K562 (cell line): Measurements from ENCODE around the gene C12orf43. TPM values are rescaled to one million over a fixed set of nuclear protein-coding genes. Genes with fewer than 3 reads are reported as not detected.

ENCODE experiments used
- ATAC-seq: fragments of 200-7000 bp; cut with Tn5 transposase; 3 replicates; pipeline ENCODE4 v1.9.1; 2020; ENCODE audit warnings: moderate library complexity
- BruUV-seq: library from RNA; stranded (reverse); fragments of 400-500 nt; replicated peaks from 2 replicates; lab custom pipeline; 2021; lab: Mats Ljungman, UMichigan
- CTCF ChIA-PET: fragments of 300-600 bp; formaldehyde crosslinking; extraction: SDS; loops from one replicate; lab custom pipeline; 2021; ENCODE audit warnings: low intra/inter-chr PET ratio; lab: Yijun Ruan, JAX
- POLR2A ChIA-PET: fragments of 300-600, 350-650 bp; sonication (Branson Sonifier 250); formaldehyde crosslinking; extraction: SDS; loops from one replicate; lab custom pipeline; 2021; ENCODE audit warnings: antibody characterized with exemption, inconsistent platforms; lab: Yijun Ruan, JAX
- DNase-seq, 4 experiments: peaks; one replicate each; pipeline versions ENCODE4 v3.0.0 to v3.0.0-alpha.2; 2011 to 2018; ENCODE audit warnings: low spot score in 3 of 4, mixed read lengths in 3 of 4; ENCODE audit errors: extremely low read depth in 1 of 4
- FAIRE-seq: peaks from 2 replicates; lab custom pipeline; 2011; peaks lifted over from hg19 to GRCh38; lab: Jason Lieb, UNC
- H2AFZ ChIP-seq: 2 replicates; pipeline ENCODE4 v1.6.0; 2011; ENCODE audit warnings: low read depth, low read length, control low read depth, inconsistent platforms
- H3K27ac ChIP-seq: fragments of 200-600 bp; 3 replicates; pipeline ENCODE4 v1.8.0; 2011; ENCODE audit warnings: low read depth, mild to moderate bottlenecking, control low read depth, inconsistent platforms, low read length, moderate library complexity, mixed read lengths; ENCODE audit errors: extremely low read depth
- H3K27me3 ChIP-seq, 2 experiments: fragments of 300-600 bp in 1 of 2; 2 replicates in 1 of 2; 3 replicates in 1 of 2; pipeline versions ENCODE4 v1.6.0 to v1.8.0; 2011; ENCODE audit warnings: inconsistent platforms in 2 of 2, low read length in 2 of 2, mild to moderate bottlenecking in 1 of 2, mixed read lengths in 1 of 2, moderate library complexity in 1 of 2; ENCODE audit not compliant: control insufficient read depth in 2 of 2, insufficient read depth in 2 of 2
- H3K36me3 ChIP-seq: fragments of 300-600 bp; 3 replicates; pipeline ENCODE4 v1.8.0; 2011; ENCODE audit warnings: mild to moderate bottlenecking, low read length, inconsistent platforms; ENCODE audit not compliant: control insufficient read depth, insufficient read depth
- H3K4me1 ChIP-seq, 2 experiments: fragments of 200-600 bp in 1 of 2; replicated peaks in 1 of 2; 2 replicates in 1 of 2; 3 replicates in 1 of 2; pipeline versions ENCODE4 v1.5.1 to v1.8.0; 2011; ENCODE audit warnings: inconsistent platforms in 2 of 2, low read length in 2 of 2, mild to moderate bottlenecking in 1 of 2, mixed read lengths in 1 of 2, moderate library complexity in 1 of 2; ENCODE audit not compliant: control insufficient read depth in 2 of 2, insufficient read depth in 2 of 2
- H3K4me2 ChIP-seq: 2 replicates; pipeline ENCODE4 v1.6.1; 2011; ENCODE audit warnings: low read length, control low read depth, inconsistent platforms, mixed read lengths; ENCODE audit not compliant: insufficient read depth
- H3K4me3 ChIP-seq: fragments of 200-600 bp; sonication (generic), shearing (Covaris generic); 2 replicates; pipeline ENCODE4 v1.5.1; 2016; ENCODE audit warnings: control low read depth, inconsistent platforms
- H3K79me2 ChIP-seq: fragments of 200-600 bp; 3 replicates; pipeline ENCODE4 v1.8.0; 2011; ENCODE audit warnings: low read length, inconsistent platforms; ENCODE audit not compliant: control insufficient read depth, insufficient read depth
- H3K9ac ChIP-seq, 2 experiments: 2 replicates each; pipeline versions ENCODE4 v1.6.0 to v1.6.1; 2011; ENCODE audit warnings: low read depth in 2 of 2, low read length in 2 of 2, control low read depth in 1 of 2, inconsistent platforms in 1 of 2, mild to moderate bottlenecking in 1 of 2, mixed read lengths in 1 of 2; ENCODE audit not compliant: insufficient read depth in 1 of 2
- H3K9me1 ChIP-seq: one replicate; pipeline ENCODE4 v1.6.0; 2011; ENCODE audit warnings: inconsistent platforms, mild to moderate bottlenecking, low read length, moderate library complexity; ENCODE audit not compliant: control insufficient read depth, insufficient read depth
- H3K9me3 ChIP-seq: replicated peaks from 2 replicates; pipeline ENCODE4 v1.5.1; 2011; ENCODE audit warnings: low read depth, low read length, inconsistent platforms; ENCODE audit not compliant: control insufficient read depth, insufficient read depth
- H4K20me1 ChIP-seq: replicated peaks from 2 replicates; pipeline ENCODE4 v1.6.1; 2011; ENCODE audit warnings: low read length, inconsistent platforms, mixed read lengths; ENCODE audit not compliant: control insufficient read depth, insufficient read depth
- CSDE1 ChIP-seq, 2 experiments: fragments of 450-650 bp; IDR thresholded peaks; 2 replicates each; pipeline ENCODE4 v1.6.1; 2016; ENCODE audit warnings: mild to moderate bottlenecking in 1 of 2
- RFX1 ChIP-seq: fragments of 450-650 bp; IDR thresholded peaks from 2 replicates; pipeline ENCODE4 v1.6.1; 2016; ENCODE audit warnings: mild to moderate bottlenecking, moderate library complexity
- TEAD2 ChIP-seq: fragments of 450-650 bp; IDR thresholded peaks from 2 replicates; pipeline ENCODE4 v1.6.1; 2016; ENCODE audit warnings: missing genetic modification characterization, control low read depth, missing compliant biosample characterization
- XRCC5 ChIP-seq: fragments of 200-400 bp; formaldehyde crosslinking; IDR thresholded peaks from 2 replicates; pipeline ENCODE4 v1.6.1; 2017; ENCODE audit warnings: low read depth, mild to moderate bottlenecking, low read length
- ZNF41 ChIP-seq: fragments of 250-450 bp; sonication (Bioruptor Pico); conservative IDR thresholded peaks from 2 replicates; pipeline ENCODE4 v1.4.0; 2020; ENCODE audit warnings: mild to moderate bottlenecking
- WGBS: fragments of 100-300 bp; shearing (Covaris generic); methylation state at CpG from one replicate; pipeline ENCODE4 v1.1.6; 2016; ENCODE audit warnings: low coverage, mixed read lengths; ENCODE audit not compliant: insufficient coverage; ENCODE audit errors: missing lambda C conversion rate; 5-methylcytosine and 5-hydroxymethylcytosine counted together
- in situ Hi-C: fragments of 300-500 bp; cut with MboI; formaldehyde crosslinking; loops from 4 replicates; pipeline ENCODE4 v1.15.0; 2018; ENCODE audit warnings: inconsistent platforms, mixed read lengths
- intact Hi-C: fragments of 100-400 bp; cut with micrococcal nuclease; formaldehyde crosslinking; loops from 2 replicates; pipeline ENCODE4 v1.14.2; 2022
- polyA plus RNA-seq, 8 experiments: library from polyadenylated mRNA; depleted of rRNA in 4 of 8; stranded (reverse) in 5 of 8; unstranded in 3 of 8; fragments of >200 nt; fragmentation: Nextera tagmentation in 2 of 8; fragmentation: Illumina TruSeq in 1 of 8; extraction: Ambion mirVana in 2 of 8; extraction: Trizol in 1 of 8; gene quantifications; 2 replicates each; pipeline versions ENCODE4 v1.2.1 to v1.2.3, GENCODE V29; 2011 to 2014; ENCODE audit warnings: inconsistent platforms in 1 of 8, missing spikeins in 1 of 8
- total RNA-seq, 7 experiments: library from RNA; depleted of rRNA in 6 of 7; stranded (reverse); fragments of >200 nt in 6 of 7; fragmentation: Illumina TruSeq in 2 of 7; extraction: Trizol in 2 of 7; gene quantifications; 2 replicates each; pipeline versions ENCODE4 v1.2.1 to v1.2.3, GENCODE V29; 2011 to 2021; ENCODE audit warnings: low replicate concordance in 1 of 7
- TF ChIP-seq, protein P1 (sequence below): fragments of 450-650 bp; formaldehyde crosslinking; IDR thresholded peaks from 2 replicates; pipeline ENCODE4 v1.4.0; 2020; ENCODE audit warnings: mild to moderate bottlenecking, moderate library complexity

C12orf43 gene
- total and polyA plus RNA-seq, 9 of the 15 experiments (the other 6 are each of a cell fraction or from before 2014, with no cell fraction given) = 4.3 to 22.2 (median 16.8) TPM

DNA sequence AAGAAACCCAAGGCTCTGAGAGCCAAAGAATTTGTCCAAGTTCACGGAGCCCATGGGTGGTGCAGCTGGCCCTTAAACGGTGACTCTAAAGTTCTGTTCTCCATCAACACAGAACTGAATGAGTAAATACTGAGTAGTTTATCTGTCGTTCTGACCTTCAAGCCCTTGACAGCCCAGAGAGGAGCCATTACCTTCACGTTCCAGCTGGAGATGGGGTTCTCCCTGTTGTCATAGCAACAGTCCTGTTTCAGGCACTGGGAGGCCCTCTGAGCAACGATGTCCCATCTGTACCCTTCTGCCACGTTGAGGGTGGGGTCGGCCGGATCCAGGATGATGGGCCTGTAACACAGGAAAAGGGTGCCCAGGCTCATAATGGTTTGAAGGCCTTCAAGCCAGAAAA, 7.5 kb upstream of the C12orf43 start:
- H3K36me3 ChIP-seq = no peaks in the 10 kb centered on the region
- DNase-seq (no peak), ATAC-seq (no peak), FAIRE-seq (no peak)
- H3K9me3 ChIP-seq = no peaks in the 10 kb centered on the region
- H4K20me1 ChIP-seq = no peaks in the 10 kb centered on the region
- no peak overlapping the region for H2AFZ ChIP-seq
- no TSS peak for BruUV-seq
- no peak overlapping the region for H3K27ac ChIP-seq
- intact Hi-C loops = no loop called here
- H3K27me3 ChIP-seq = peaks cover 0 to 2% of the 10 kb centered on the region in 2 experiments; a peak in 1 of 5 replicates
- no peak overlapping the region for H3K9ac ChIP-seq
- ChIA-PET POLR2A (interaction anchor here (1.4 kb wide), 1 partner anchor 76 kb away, joined by 3 read pairs; no protein-coding TSS in a partner anchor), CTCF (no interaction called here)
- no peaks in the 10 kb centered on the region for H3K79me2 ChIP-seq
- in situ Hi-C loops = no loop called here
- TF ChIP-seq XRCC5 (no peak), ZNF41 (CRISPR knock-in tag) (no peak), CSDE1 (IDR thresholded peaks at IDR 0.05) (no peak), RFX1 (peak; percentile 86), TEAD2 (no peak)
- TF ChIP-seq, protein P1, sequence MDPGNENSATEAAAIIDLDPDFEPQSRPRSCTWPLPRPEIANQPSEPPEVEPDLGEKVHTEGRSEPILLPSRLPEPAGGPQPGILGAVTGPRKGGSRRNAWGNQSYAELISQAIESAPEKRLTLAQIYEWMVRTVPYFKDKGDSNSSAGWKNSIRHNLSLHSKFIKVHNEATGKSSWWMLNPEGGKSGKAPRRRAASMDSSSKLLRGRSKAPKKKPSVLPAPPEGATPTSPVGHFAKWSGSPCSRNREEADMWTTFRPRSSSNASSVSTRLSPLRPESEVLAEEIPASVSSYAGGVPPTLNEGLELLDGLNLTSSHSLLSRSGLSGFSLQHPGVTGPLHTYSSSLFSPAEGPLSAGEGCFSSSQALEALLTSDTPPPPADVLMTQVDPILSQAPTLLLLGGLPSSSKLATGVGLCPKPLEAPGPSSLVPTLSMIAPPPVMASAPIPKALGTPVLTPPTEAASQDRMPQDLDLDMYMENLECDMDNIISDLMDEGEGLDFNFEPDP (CRISPR knock-in tag) = no peak
- peaks cover 4 to 11% of the 10 kb centered on the region in 2 experiments; a peak in 4 of 5 replicates for H3K4me1 ChIP-seq
- H3K4me2 ChIP-seq = no peak overlapping the region
- no peaks in the 10 kb centered on the region for H3K9me1 ChIP-seq
- no peak overlapping the region for H3K4me3 ChIP-seq
- 15% methylated on average over 8 of the region's 8 CpGs for WGBS
